IMR-90 (cell line): ENCODE results near the gene BMP8A. TPM values are rescaled to one million over a fixed set of nuclear protein-coding genes. Genes with fewer than 3 reads are reported as not detected.
A peak's percentile ranks its signal among the peaks of the same experiment; 100 is the strongest.

Source experiments
- ATAC-seq: fragments of 200-7000 bp; cut with Tn5 transposase; 2 replicates; pipeline ENCODE4 v1.9.1; 2020; ENCODE audit warnings: low read depth, mild to moderate bottlenecking, moderate library complexity
- BruUV-seq: library from RNA; stranded (reverse); fragments of 400-500 nt; replicated peaks from 2 replicates; lab custom pipeline; 2021; lab: Mats Ljungman, UMichigan
- CTCF ChIA-PET: fragments of 300-600 bp; formaldehyde crosslinking; extraction: SDS; loops from one replicate; lab custom pipeline; 2021; ENCODE audit warnings: antibody characterized with exemption; lab: Yijun Ruan, JAX
- POLR2A ChIA-PET: fragments of 300-600 bp; sonication (Branson Sonifier 250); formaldehyde crosslinking; loops from one replicate; lab custom pipeline; 2022; ENCODE audit warnings: antibody characterized with exemption; ENCODE audit not compliant: unreplicated experiment; lab: Charles Lee
- DNase-seq: peaks from one replicate; pipeline ENCODE4 v3.0.0; 2013
- H2AFZ ChIP-seq: replicated peaks from 2 replicates; pipeline ENCODE3; 2013; ENCODE audit warnings: low read length, mild to moderate bottlenecking; ENCODE audit not compliant: poor library complexity
- H2AK5ac ChIP-seq: 2 replicates; pipeline ENCODE4 v1.6.1; 2013; ENCODE audit warnings: low read depth, low read length, inconsistent platforms
- H2AK9ac ChIP-seq: replicated peaks from 2 replicates; pipeline ENCODE3; 2013; ENCODE audit warnings: mild to moderate bottlenecking, low read depth, low read length, moderate library complexity; ENCODE audit not compliant: poor library complexity
- H2BK120ac ChIP-seq: 2 replicates; pipeline ENCODE4 v1.6.1; 2013; ENCODE audit warnings: low read depth, low read length, inconsistent platforms
- H2BK15ac ChIP-seq: 3 replicates; pipeline ENCODE4 v1.6.1; 2013; ENCODE audit warnings: low read depth, low read length, inconsistent platforms
- H2BK20ac ChIP-seq: 2 replicates; pipeline ENCODE4 v1.6.1; 2013; ENCODE audit warnings: low read depth, mild to moderate bottlenecking, inconsistent platforms, low read length, moderate library complexity
- H2BK5ac ChIP-seq: 2 replicates; pipeline ENCODE4 v1.6.1; 2013; ENCODE audit warnings: mild to moderate bottlenecking, low read depth, low read length, inconsistent platforms; ENCODE audit not compliant: poor library complexity, severe bottlenecking
- H3K14ac ChIP-seq: replicated peaks from 2 replicates; pipeline ENCODE4 v1.6.1; 2013; ENCODE audit warnings: low read depth, low read length, inconsistent platforms
- H3K18ac ChIP-seq: 2 replicates; pipeline ENCODE4 v1.6.1; 2013; ENCODE audit warnings: low read depth, low read length, control low read depth
- H3K23ac ChIP-seq: 2 replicates; pipeline ENCODE4 v1.6.1; 2013; ENCODE audit warnings: low read depth, low read length, inconsistent platforms
- H3K27ac ChIP-seq: 2 replicates; pipeline ENCODE4 v1.5.1; 2013; ENCODE audit warnings: mild to moderate bottlenecking, control low read depth, low read length; ENCODE audit not compliant: insufficient read depth
- H3K27me3 ChIP-seq: 2 replicates; pipeline ENCODE4 v1.6.1; 2013; ENCODE audit warnings: low read length; ENCODE audit not compliant: control insufficient read depth, insufficient read depth
- H3K36me3 ChIP-seq: 2 replicates; pipeline ENCODE4 v1.6.1; 2013; ENCODE audit warnings: low read length, mixed read lengths; ENCODE audit not compliant: control insufficient read depth, insufficient read depth
- H3K4ac ChIP-seq: 2 replicates; pipeline ENCODE4 v1.6.1; 2013; ENCODE audit warnings: low read depth, low read length, inconsistent platforms
- H3K4me1 ChIP-seq: 2 replicates; pipeline ENCODE4 v1.6.1; 2013; ENCODE audit warnings: low read length, mixed read lengths; ENCODE audit not compliant: control insufficient read depth, insufficient read depth
- H3K4me2 ChIP-seq: 2 replicates; pipeline ENCODE4 v1.6.1; 2013; ENCODE audit warnings: low read depth, mild to moderate bottlenecking, control low read depth, low read length, moderate library complexity
- H3K4me3 ChIP-seq: 2 replicates; pipeline ENCODE4 v1.5.1; 2013; ENCODE audit warnings: low read depth, mild to moderate bottlenecking, control low read depth, low read length, moderate library complexity; ENCODE audit not compliant: insufficient read depth
- H3K56ac ChIP-seq: 2 replicates; pipeline ENCODE4 v1.6.1; 2013; ENCODE audit warnings: low read length, inconsistent platforms; ENCODE audit not compliant: insufficient read depth; ENCODE audit errors: extremely low read depth
- H3K79me1 ChIP-seq, 2 experiments: 2 replicates each; pipeline ENCODE4 v1.6.1; 2013; ENCODE audit warnings: low read length in 2 of 2, inconsistent platforms in 1 of 2, low read depth in 1 of 2
- H3K9ac ChIP-seq: 2 replicates; pipeline ENCODE4 v1.6.1; 2013; ENCODE audit warnings: low read depth, low read length, control low read depth
- H3K9me1 ChIP-seq: 2 replicates; pipeline ENCODE4 v1.6.1; 2013; ENCODE audit warnings: low read length, inconsistent platforms; ENCODE audit not compliant: insufficient read depth
- H3K9me3 ChIP-seq: 2 replicates; pipeline ENCODE4 v1.6.1; 2013; ENCODE audit warnings: low read length; ENCODE audit not compliant: control insufficient read depth, insufficient read depth
- H4K20me1 ChIP-seq: 2 replicates; pipeline ENCODE4 v1.6.1; 2013; ENCODE audit warnings: low read length, inconsistent platforms; ENCODE audit not compliant: insufficient read depth
- H4K5ac ChIP-seq: 2 replicates; pipeline ENCODE4 v1.6.1; 2013; ENCODE audit warnings: mild to moderate bottlenecking, low read depth, low read length, control low read depth
- H4K8ac ChIP-seq, 2 experiments: 2 replicates each; pipeline ENCODE4 v1.6.1; 2013; ENCODE audit warnings: low read depth in 2 of 2, low read length in 2 of 2, control low read depth in 1 of 2, inconsistent platforms in 1 of 2
- H4K91ac ChIP-seq: 2 replicates; pipeline ENCODE4 v1.6.1; 2013; ENCODE audit warnings: low read depth, low read length, inconsistent platforms; ENCODE audit not compliant: insufficient read depth
- BHLHE40 ChIP-seq: fragments of 150-350 bp; IDR thresholded peaks from 2 replicates; pipeline ENCODE4 v1.6.1; 2016; ENCODE audit warnings: mild to moderate bottlenecking, low read depth, low read length
- ELK1 ChIP-seq: fragments of 150-350 bp; IDR thresholded peaks from 2 replicates; pipeline ENCODE4 v1.6.1; 2016; ENCODE audit warnings: low read depth, mild to moderate bottlenecking, low read length, moderate library complexity, borderline replicate concordance
- FOS ChIP-seq: fragments of 150-350 bp; IDR thresholded peaks from 2 replicates; pipeline ENCODE4 v1.6.1; 2016; ENCODE audit warnings: low read depth, low read length
- MAFK ChIP-seq: IDR thresholded peaks from 2 replicates; pipeline ENCODE4 v1.6.1; 2012; ENCODE audit warnings: low read depth, low read length, improper control_type of control experiment
- MAZ ChIP-seq: IDR thresholded peaks from 2 replicates; pipeline ENCODE4 v1.6.1; 2012; ENCODE audit warnings: low read depth, mild to moderate bottlenecking, low read length, improper control_type of control experiment, moderate library complexity, borderline replicate concordance
- NFE2L2 ChIP-seq: fragments of 150-350 bp; IDR thresholded peaks from 2 replicates; pipeline ENCODE4 v1.6.1; 2016; ENCODE audit warnings: low read depth, mild to moderate bottlenecking, low read length
- RAD21 ChIP-seq: IDR thresholded peaks from 2 replicates; pipeline ENCODE4 v1.6.1; 2012; ENCODE audit warnings: low read length, improper control_type of control experiment
- RCOR1 ChIP-seq: IDR thresholded peaks from 2 replicates; pipeline ENCODE4 v1.6.1; 2012; ENCODE audit warnings: mild to moderate bottlenecking, low read length, improper control_type of control experiment; ENCODE audit not compliant: insufficient replicate concordance
- RFX5 ChIP-seq: IDR thresholded peaks from 2 replicates; pipeline ENCODE4 v1.8.0; 2012; ENCODE audit warnings: low read depth, mild to moderate bottlenecking, low read length, moderate library complexity
- SMC3 ChIP-seq: fragments of 150-350 bp; IDR thresholded peaks from 2 replicates; pipeline ENCODE4 v1.6.1; 2016; ENCODE audit warnings: low read depth, mild to moderate bottlenecking, antibody characterized with exemption, low read length, moderate library complexity
- USF2 ChIP-seq: fragments of 150-350 bp; IDR thresholded peaks from 2 replicates; pipeline ENCODE4 v1.6.1; 2017; ENCODE audit warnings: mild to moderate bottlenecking, antibody characterized with exemption, low read length, low read depth
- WGBS, 2 experiments: methylation state at CpG; one replicate each; pipeline versions ENCODE4 v1.1.5 to v1.1.7; 2013; ENCODE audit warnings: missing lambda C conversion rate in 2 of 2; ENCODE audit not compliant: insufficient read length in 1 of 2; ENCODE audit errors: extremely low coverage in 2 of 2; 5-methylcytosine and 5-hydroxymethylcytosine counted together
- dilution Hi-C: fragments of 300-500 bp; cut with HindIII; formaldehyde crosslinking; loops from one replicate; pipeline ENCODE4 v1.14.3; 2018; ENCODE audit warnings: low sequenced_read_pairs; ENCODE audit not compliant: unreplicated experiment
- in situ Hi-C: fragments of 300-500 bp; cut with MboI; formaldehyde crosslinking; loops from 3 replicates; pipeline ENCODE4 v1.14.3; 2019; ENCODE audit warnings: low sequenced_read_pairs, inconsistent platforms, mixed read lengths
- intact Hi-C: fragments of 100-400 bp; cut with micrococcal nuclease; formaldehyde crosslinking; loops from 2 replicates; pipeline ENCODE4 v1.10.0; 2022
- polyA plus RNA-seq, 3 experiments: library from polyadenylated mRNA; depleted of rRNA; stranded (reverse); fragments of >200 nt; gene quantifications; 2 replicates each; pipeline ENCODE4 v1.2.3, GENCODE V29; 2012; ENCODE audit warnings: low replicate concordance in 1 of 3
- total RNA-seq: library from RNA; depleted of rRNA; stranded (reverse); fragments of >200 nt; gene quantifications from 2 replicates; pipeline ENCODE4 v1.2.3, GENCODE V29; 2012
- TF ChIP-seq, protein P1 (sequence below): conservative IDR thresholded peaks from 2 replicates; pipeline ENCODE4 v1.5.1; 2012; ENCODE audit warnings: mild to moderate bottlenecking, low read depth, low read length, improper control_type of control experiment

The BMP8A gene
- total and polyA plus RNA-seq, 2 of the 4 experiments (the other 2 are of a cell fraction): not detected

DNA sequence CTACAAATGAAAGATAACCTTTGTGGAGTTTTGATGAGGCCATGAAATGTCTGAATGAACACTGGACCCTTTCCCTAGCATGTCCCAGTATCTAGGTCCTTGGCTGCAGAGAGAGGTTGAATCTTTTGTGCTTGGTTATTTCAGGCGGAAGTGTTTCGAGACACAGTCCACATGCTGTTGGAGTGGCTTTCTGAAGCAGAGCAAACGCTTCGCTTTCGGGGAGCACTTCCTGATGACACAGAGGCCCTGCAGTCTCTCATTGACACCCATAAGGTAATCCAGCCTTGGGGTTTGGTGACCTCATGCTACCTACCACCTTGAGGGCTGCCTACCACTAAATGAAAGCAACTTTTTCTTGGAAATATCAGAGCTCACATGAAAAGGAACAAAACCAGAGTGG, 38.9 kb upstream of the BMP8A start:
- WGBS, 2 experiments: no CpG with 5 or more reads among the region's 5 CpGs
- CTCF ChIA-PET: no interaction called here
- H3K36me3 ChIP-seq: peaks cover 74% of the 10 kb centered on the region

More for the DNA sequence above, 38.9 kb upstream of the BMP8A start:
- Histone ChIP-seq H2BK20ac (peak overlapping the region; percentile 27; the same call in 1 of the 2 replicates), H3K18ac (no peak overlapping the region), H2BK120ac (peak overlapping the region; percentile 60), H3K9ac (no peak overlapping the region), H3K14ac (peak overlapping the region; percentile 17; the same call in 1 of the 2 replicates), H3K9me1 (peaks cover 15% of the 10 kb centered on the region), H4K5ac (no peak overlapping the region; the same call in 1 of the 2 replicates), H3K23ac (peak overlapping the region; percentile 18; the same call in 1 of the 2 replicates), H3K56ac (no peak overlapping the region), H2AK9ac (no peak overlapping the region), H3K27ac (peak overlapping the region; percentile 10), H3K4me2 (no peak overlapping the region), H2BK5ac (peak overlapping the region; percentile 0), H4K20me1 (peaks cover 7% of the 10 kb centered on the region; the same call in 1 of the 2 replicates), H3K4me3 (no peak overlapping the region), H4K8ac (peak overlapping the region; percentile 5 to 20; a peak in 3 of 4 replicates), H2AFZ (no peak overlapping the region), H4K91ac (peak overlapping the region; percentile 70), H3K4ac (peak overlapping the region; percentile 77), H2BK15ac (0 out of 3 replicates have a peak overlapping the region, but pooled peaks have one; percentile 6), H2AK5ac (peak overlapping the region; percentile 93), H3K4me1 (peaks cover 8% of the 10 kb centered on the region), H3K79me1 (peaks cover 36 to 67% of the 10 kb centered on the region in 2 experiments), H3K9me3 (no peaks in the 10 kb centered on the region), H3K27me3 (no peaks in the 10 kb centered on the region)
- DNase-seq (no peak), ATAC-seq (no peak)
- in situ Hi-C loops (no loop called here), intact Hi-C loops (no loop called here), dilution Hi-C loops (loop anchor here (25.0 kb wide), 1 partner anchor 90 kb away; no protein-coding TSS in a partner anchor)
- POLR2A ChIA-PET: no interaction called here
- TF ChIP-seq MAFK (no peak), USF2 (no peak), NFE2L2 (no peak), MAZ (no peak), SMC3 (no peak), RFX5 (no peak), RCOR1 (no peak), ELK1 (no peak), FOS (no peak), RAD21 (no peak), BHLHE40 (no peak)
- TF ChIP-seq, protein P1, sequence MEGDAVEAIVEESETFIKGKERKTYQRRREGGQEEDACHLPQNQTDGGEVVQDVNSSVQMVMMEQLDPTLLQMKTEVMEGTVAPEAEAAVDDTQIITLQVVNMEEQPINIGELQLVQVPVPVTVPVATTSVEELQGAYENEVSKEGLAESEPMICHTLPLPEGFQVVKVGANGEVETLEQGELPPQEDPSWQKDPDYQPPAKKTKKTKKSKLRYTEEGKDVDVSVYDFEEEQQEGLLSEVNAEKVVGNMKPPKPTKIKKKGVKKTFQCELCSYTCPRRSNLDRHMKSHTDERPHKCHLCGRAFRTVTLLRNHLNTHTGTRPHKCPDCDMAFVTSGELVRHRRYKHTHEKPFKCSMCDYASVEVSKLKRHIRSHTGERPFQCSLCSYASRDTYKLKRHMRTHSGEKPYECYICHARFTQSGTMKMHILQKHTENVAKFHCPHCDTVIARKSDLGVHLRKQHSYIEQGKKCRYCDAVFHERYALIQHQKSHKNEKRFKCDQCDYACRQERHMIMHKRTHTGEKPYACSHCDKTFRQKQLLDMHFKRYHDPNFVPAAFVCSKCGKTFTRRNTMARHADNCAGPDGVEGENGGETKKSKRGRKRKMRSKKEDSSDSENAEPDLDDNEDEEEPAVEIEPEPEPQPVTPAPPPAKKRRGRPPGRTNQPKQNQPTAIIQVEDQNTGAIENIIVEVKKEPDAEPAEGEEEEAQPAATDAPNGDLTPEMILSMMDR: no peak
- no TSS peak for BruUV-seq
